ENCODE data around the gene SHE.

GRCh38 chr1:154485910-154486496, 16.2 kb downstream of the SHE start:
- no peak for TF ChIP-seq SP1 (IDR thresholded peaks at IDR 0.05)
- TF ChIP-seq ELF4 (IDR thresholded peaks at IDR 0.05) = no peak
- TF ChIP-seq FOXA1 (IDR thresholded peaks at IDR 0.05) = no peak
- TF ChIP-seq ARNT (IDR thresholded peaks at IDR 0.05) = no peak
- no peak for TF ChIP-seq HDGF (IDR thresholded peaks at IDR 0.05; ENCODE audit: borderline replicate concordance)
- TF ChIP-seq PKNOX1 (IDR thresholded peaks at IDR 0.05) = no peak
- TF ChIP-seq CTBP1 (IDR thresholded peaks at IDR 0.05; ENCODE audit: borderline replicate concordance) = no peak
- no peak for TF ChIP-seq TARDBP (IDR thresholded peaks at IDR 0.05)
- no peak for TF ChIP-seq FOXM1 (IDR thresholded peaks at IDR 0.05; ENCODE audit: borderline replicate concordance)
- no peak for TF ChIP-seq ZNF384 (IDR thresholded peaks at IDR 0.05)
- no peak for TF ChIP-seq LEF1 (IDR thresholded peaks at IDR 0.05; ENCODE audit: borderline replicate concordance)

Data from HEK293T (cell line).